Activated T-helper 9 cell treated with anti-CD3 and anti-CD28 coated beads, Interleukin-2, amount 50 U/mL, for 16 hours (primary cell): ENCODE measurements around the gene ANKIB1.

Experiments used
- DNase-seq: peaks from one replicate; pipeline ENCODE4 v3.0.0-alpha.2; 2020; ENCODE audit warnings: low read depth

Gene ANKIB1

DNA sequence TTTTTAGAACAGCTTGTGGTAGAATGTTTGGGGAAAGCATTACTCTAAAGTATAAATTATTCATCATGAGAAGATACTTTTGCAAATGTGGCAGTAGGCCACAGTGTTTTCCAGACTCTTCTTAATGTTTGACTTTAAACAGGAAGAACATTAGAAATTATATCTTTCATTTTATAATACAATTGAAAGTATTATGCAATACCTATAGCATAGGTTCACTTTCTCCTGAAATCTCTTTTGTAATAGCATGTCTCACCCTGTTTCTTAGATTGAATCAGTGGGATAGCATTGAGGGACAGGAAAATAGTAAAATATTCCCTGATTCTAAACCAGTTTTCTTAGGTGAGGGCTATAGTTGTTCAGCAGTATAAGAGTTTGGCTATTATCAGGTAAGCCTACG lies 23.1 kb downstream of the ANKIB1 start:
- no peak for DNase-seq

DNA sequence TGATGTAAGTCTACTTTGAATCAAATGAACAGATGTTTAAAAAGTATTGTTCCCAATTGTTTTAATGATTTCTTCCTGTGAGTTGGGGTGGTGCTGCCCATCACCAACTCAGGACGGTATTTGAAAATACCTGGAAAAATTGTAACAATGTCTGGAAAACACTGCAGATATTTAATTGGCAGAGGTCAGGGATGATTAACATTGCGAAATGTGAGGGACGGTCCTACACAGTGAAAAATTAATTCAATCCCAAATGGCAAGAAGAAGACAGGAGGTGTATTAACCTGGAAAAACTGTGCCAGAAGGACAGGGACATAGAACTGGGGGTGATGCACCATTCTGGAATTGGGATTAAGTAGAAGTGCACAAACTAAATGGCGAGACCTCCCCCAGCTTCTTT lies 29.6 kb downstream of the ANKIB1 start:
- DNase-seq = no peak

DNA sequence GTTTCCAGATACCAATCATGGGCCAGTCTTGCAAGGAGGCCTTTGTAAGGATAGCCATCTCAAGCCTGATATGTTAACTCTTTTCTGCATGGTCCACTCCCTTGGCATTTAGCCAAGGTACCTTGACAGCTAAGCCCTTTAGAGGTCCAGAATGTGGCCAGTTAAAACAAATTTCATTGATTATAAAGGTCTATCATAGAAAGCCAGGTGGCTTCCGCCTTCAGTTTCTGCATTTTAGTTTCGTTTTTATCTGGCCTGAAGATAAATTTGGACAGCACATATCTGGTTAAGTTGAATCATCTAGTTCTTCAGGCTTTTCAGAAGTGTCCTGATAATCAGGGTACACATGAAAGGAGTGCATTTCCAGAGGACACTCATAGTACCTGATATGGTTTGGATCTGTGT lies 30.7 kb downstream of the ANKIB1 start:
- no peak for DNase-seq

DNA sequence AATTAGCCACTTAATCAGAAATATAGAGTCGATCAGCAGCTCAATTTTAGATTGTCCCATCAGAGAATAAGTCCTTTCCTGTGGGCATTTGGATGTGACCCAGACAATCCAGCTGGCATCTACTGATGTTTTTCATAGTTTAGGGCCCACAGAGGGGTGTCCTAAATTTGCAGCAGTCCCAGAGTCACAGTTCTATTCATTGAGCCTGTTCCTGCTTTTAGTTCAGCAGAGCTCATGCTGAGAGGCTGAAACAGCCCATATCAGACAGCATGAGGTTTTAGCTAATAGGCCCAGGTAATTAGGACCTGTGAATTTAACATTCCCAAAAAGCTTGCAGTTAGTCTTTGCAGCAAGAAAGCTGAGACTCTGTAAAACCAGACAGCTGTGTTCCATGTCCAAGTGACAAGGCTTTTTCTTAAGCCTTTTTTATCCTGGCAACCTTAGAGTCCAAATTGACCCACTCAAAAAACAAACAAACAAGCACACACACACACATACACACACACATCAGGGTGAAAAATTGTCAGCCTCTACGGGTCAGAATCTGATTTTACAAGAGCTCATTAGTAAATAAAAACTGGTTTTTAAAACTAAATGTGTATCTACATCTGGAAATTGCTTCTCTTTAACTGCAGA lies 33.7 kb downstream of the ANKIB1 start:
- DNase-seq = no peak

DNA sequence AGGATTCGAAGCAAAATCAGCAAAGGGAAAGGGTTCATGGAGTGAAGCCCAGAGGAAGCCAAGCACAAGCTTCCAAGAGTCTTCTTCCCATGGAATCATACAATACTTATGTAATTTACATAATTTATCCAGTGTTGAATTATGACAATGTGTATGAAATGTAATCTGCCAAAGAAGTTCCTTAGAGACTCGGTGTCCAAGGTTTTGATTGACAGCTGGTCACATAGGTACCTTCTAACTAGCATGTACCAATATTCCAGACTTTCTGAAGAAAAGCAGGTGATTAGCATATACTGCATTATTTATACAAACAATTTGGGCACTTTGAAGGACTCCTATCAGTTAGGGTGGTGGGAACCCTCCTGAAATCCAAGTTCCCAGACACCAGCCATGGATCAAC lies 35.3 kb downstream of the ANKIB1 start:
- DNase-seq = no peak

DNA sequence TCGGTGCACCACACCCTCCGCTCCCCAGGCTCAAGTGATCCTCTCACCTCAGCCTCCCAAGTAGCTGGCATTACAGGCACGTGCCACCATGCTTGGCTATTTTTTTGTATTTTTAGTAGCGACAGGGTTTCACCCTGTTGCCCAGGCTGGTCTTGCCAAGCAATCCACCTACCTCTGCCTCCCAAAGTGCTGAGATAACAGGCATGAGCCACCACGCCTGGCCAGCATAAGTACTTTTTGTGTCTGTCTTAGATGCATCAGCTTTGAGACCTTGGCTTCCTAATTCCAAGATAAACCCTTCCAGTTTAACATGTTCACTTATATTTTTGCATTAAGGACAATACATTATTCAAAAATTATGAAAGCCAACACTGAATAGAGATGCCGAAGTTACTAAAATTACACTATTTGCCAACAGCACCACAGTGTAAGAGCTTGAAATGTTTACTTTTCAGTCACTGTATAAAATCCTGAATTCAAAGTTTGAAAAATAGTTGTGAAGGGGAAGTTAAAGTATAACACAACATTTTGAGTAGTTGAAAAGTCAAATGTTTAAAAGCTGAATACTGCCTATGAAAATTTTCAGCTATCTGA lies 36.5 kb downstream of the ANKIB1 start:
- no peak for DNase-seq

DNA sequence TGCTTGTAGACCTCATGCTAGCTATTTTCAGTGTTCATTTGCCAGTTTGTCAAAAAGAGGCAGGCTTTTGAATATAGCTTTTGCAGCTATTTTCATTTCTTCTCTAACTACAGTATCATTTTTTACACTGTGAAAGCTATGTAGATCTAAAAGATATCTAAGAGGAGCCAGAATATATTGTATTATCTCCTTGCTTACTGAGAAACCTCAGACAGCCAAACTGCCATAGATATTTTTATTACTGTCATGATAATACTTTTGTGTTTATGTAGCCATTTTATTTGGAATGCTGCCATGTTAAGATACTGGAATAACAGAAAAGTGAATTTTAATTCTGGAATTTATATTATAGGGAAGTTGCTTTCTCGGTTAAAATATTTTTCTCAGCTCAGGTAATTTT lies 37.2 kb downstream of the ANKIB1 start:
- DNase-seq = no peak

DNA sequence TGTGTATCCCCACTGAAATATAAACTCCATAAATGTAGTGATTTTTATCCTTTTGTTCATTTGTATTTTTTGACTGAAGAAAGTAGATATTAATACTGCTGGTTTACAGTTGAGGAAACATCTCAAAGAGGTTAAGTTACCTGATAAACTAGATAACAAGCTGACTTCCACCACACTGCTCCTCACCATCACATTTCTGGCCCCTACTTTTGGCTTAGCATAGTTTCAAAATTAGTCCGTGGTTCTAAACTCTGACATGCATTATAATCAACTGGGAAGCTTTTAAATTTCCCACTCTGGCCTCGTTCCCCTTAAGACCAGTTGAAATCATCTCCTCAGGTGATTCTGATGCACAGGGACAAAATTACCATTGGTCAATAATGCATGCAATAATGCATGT lies 43.5 kb downstream of the ANKIB1 start:
- no peak for DNase-seq

DNA sequence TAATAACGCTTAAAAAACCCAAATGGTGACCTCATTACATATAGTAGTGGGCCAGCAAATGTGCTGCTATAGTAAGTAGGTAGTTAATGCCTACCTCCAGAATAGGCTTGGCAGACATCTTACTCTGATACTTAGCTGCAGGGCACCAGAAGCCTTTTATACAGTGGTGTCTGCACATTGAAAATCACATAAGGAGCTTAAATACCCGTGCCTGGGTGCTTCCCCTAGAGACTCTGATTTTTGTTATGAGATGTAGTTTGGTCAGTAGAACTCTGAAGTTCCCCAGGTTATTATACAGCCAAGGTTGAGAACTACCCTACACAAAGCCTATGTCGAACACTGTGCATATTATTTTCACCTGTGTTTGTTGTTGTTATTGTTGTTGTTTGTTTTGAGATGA lies 47.2 kb downstream of the ANKIB1 start:
- DNase-seq = no peak

DNA sequence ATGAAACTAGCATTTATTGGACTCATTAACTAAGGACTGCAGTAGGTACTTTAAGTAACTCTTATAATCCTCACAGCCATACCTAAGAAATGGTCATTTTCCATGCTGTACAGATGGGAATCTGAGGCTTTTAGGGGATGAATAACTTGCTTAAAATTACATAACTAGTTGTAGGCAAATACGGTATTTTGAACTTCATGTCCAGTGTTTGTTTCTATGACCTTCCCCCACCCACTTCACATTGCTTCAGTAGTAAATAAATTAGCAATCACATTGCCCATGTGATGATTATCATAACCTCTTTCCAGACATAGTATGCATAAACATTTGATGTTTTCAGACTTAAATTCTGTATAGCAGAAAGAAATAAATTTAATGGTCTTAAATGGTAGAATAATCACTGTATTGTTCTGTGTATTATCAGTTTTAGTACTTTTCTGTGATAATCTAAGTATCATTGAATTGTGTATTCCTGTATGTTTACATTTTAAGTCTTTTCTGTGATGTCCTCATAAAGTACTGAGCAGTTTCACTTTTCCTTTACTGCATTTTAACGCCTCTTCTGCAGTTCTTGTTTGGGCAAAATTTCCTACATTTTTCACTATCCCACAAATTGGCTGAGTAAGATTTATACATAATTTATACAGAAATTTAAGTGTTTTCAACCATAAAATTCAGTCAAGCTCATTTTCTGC lies 48.3 kb downstream of the ANKIB1 start:
- DNase-seq = no peak

DNA sequence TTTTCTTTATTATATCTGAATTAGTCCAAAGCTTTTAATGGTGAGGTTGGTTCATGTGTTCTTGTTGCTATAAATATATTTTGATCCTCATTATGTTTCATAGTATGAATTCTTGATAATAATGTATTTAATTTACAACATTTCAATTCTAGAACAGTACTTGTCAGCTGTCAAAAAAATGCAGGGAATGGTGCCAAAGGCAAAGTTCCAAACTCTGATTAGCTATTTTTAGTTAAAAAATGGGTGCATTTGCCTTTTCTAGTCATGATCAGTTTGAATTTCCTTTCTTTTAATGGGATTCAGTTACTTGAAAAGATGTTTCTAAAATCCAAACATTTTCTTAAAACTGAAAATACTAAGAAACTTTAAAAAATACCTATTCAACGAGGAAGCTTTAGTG lies 49.6 kb downstream of the ANKIB1 start:
- no peak for DNase-seq

DNA sequence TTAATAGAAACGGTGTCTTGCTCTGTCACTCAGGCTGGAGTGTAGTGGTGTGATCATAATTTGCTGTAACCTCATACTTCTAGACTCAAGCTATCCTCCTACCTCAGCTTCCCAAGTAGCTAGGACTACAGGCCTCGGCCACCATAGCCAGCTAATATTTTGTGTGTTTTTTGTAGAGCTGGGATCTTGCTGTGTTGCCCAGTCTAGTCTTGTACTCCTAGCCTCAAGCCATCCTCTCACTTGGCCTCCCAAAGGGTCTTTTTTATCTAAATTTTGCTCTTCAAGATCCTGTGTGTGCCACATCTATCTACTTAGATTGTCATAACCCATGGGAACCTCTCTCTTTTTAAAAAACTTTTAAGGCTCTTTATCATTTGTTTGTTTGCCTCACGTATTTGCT lies 50.5 kb downstream of the ANKIB1 start:
- DNase-seq = no peak

DNA sequence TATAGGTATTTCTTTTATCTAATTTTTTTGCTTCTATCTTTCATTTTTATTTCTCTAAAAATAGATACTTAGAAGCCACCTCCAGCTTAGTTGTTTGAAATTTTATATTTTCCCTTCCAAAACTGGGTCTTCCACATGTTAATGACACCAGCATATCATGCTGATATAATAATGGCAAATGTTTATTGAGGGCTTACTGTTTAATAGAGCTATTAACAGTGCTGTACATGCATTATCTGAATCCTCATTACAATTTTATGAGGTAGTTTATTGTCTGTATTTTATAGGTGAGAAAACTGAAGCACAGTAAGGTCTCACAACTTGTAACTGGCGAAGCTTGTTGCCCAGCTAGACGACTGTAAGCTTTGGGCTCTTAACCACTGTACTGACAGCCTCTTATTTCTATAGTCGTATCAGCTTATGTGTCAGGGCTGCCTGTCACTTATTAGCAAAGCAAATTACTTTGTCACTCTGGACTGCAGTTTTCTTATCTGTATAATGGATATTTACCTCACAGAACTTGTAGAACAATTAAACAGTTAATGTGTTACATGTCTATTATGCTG lies 51.2 kb downstream of the ANKIB1 start:
- no peak for DNase-seq

DNA sequence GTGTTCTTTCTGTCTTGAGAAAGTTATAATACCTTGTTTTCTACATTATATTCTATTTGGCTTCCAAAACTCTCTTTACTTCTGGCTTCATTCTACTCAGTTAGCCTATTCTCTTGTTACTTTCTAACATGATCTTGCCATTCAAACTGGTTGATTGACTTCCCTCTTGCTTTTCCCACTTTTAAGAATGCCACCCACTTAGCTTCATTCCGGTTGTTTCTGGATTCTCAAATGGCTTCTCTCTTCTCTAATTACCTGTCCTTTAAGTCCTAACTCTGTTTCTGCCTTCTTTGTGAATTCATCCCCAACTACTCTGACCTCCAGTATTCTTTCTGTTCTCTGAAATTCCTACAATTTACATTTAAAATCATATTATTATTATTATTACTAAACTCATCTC lies 52.0 kb downstream of the ANKIB1 start:
- DNase-seq = no peak

DNA sequence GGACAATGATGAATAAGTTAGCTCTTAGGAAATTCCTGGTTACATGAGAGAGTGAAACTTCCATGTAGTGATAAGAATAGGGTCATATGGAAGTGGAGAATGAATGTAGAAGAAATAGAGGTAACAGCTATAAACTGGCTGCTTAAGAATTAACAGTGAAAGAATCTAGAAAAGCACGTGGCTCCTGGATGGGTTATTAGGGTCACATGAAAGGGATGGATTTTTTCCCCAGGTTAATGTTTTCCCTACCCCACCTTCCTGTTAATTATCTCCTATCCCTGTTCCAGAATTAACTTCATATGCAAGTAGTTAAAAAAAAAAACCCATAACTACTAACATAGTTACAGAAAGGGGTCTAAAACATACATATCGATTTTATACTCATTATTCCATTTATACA lies 58.0 kb downstream of the ANKIB1 start:
- no peak for DNase-seq

DNA sequence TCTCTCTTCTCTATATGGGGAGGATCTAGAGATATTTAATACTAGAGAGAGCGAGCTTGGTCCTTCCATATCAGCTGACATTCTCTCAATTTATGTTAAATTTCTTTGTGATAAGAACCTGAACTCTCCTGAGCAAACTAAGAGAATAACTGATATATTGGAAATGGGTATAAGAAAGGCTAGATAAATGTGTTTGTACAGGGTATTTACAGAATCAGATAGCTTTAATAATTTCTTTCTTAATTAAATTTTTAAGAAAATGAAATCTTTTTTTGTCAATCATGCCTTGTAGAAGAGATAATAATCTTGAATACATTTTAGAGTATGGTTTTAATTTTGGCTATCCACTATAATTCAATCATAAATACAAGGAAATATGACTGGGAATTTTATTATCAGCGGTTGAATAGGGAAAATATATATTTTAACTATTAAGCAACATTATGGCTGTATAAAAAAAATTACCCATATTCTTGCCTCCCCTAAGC lies 58.7 kb downstream of the ANKIB1 start:
- no peak for DNase-seq

DNA sequence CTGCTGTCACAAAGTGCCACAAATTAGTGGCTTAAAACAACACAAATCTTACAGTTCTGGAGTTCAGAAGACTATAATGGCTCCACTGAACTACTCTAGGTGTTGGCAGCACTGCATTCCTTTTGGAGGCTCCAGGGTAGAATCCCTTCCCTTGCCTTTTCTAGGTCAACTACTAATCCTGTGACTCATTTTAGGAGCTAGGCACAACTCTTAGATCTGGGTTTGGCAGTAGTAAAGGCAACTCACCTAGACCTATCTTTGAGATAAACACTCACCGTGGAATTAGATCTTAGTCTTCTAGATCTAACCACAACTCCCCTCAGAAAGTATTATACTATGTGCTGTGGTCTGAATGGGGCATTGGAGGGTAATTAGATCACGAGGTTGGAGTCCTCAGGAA lies 60.4 kb downstream of the ANKIB1 start:
- no peak for DNase-seq

DNA sequence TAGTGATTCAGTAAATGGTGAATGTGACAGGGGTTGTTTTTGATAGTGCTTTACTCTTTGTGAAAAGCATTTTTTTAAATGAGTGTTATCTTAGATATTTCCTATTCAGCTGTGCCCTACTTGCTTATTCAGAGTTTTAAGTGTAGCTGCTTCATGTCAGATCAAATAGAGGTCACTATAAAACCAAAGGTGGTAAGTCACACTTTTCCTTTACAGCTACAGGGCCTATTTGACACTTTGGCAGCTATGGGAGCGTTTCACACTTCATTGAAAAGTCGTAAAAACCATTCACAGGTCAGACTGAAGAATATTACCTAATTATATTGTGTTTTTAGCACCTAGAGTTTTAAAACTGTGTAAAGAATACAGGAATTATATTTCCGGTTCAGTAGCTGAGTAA lies 67.3 kb downstream of the ANKIB1 start:
- DNase-seq = no peak

DNA sequence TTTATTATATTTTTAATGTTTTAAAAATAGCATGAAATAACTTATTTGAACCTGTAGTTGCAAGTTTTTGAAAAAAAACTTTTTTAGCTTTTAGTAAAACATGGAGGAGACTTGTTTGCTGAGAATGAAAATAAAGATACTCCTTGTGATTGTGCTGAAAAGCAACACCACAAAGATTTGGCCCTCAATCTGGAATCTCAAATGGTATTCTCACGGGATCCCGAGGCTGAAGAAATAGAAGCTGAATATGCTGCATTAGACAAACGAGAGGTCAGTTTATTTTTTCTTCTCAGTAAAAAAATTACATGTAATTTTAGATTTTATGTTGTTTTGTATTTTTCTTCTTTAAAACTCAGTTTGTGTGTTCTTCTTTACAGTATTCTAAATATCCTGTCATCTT lies 73.5 kb downstream of the ANKIB1 start:
- DNase-seq = no peak

DNA sequence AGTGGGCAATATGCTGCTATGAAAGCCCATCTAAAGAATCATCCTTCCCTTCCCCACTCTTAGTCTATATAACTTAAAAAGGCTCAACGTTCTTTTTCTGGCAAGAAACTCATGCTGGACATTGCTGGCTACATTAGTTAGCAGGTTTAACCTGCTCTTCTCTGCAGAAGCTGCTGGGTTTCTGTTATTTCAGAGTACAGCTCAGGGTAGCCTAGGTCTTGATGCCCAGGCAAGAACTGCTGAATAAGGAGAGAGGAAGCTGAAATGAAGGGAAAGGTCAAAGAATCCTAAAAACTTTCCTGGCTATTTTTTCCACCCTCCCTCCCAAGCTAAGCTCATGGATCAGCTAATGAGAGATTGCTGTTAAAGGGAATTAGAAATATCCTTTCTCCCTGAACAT lies 79.4 kb downstream of the ANKIB1 start:
- no peak for DNase-seq

DNA sequence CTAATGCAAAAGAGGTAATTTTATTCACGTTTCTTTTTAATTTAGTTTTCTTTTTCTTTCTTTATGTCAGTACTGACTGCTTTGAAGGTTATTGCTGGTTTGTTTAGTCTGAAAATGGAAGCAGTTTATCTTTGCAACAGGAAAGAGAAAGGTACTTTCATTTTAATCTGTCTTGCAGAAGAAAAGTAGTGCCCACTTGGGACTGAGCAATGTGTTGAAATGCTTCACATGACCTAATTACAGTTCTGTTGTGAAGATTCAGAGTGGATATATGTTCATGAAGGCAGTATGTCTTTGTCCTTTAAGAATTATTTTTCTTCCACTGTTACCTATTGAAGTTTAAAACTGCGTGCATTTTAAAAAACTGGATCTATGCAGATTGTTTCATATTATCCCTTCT lies 80.1 kb downstream of the ANKIB1 start:
- DNase-seq = no peak

DNA sequence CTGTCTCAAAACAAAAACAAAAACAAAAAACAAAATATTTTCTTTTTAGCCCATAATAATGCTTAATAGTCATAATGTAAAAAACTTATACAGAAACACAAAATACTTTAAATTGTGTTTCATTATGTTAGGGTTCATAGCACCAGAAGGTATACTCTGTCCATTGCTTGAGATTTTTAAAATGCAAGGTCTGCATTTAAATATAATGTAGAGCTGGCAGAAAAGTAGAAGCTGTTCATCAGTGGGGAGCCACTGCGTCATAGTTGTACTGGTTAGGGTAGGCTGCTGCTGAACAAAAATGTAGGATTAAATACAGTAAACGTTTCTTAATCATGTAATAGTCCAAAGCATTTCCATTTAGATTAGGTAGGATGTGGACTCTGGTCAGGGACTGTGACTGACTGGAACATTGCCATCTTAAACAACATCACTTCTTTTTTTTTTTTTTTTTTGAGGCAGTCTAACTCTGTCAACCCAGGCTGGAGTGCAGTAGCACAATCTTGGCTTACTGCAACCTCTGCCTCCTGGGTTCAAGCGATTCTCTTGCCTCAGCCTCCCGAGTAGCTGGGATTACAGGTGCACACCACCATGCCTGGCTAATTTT lies 85.2 kb downstream of the ANKIB1 start:
- DNase-seq = no peak

DNA sequence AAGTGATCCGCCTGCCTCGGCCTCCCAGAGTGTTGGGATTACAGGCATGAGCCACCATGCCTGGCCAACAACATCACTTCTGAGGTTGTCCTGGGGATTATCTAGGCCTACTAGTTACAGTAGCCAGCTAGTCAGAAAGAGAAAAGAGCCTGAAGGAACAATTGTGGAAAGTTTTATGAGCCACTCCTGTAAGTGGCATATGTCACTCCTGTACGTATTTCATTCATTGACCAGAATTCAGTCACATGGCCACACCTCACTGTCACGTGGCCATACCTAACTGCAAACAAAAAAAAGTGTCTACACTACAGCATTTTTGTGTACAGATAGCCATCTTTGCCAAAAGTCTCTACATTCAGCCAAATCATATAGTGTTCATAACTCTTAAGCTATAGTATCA lies 85.7 kb downstream of the ANKIB1 start:
- no peak for DNase-seq
